Naive B cell (primary cell): ENCODE data around the gene AP2M1. TPM values are rescaled to one million over a fixed set of nuclear protein-coding genes. Genes with fewer than 3 reads are reported as not detected.

Experiments used
- ATAC-seq, 2 donors: fragments of 150-1000 bp; cut with Tn5 transposase; 2 replicates each; pipeline ENCODE4 v1.10.0; 2021; ENCODE audit warnings: low read depth in 2 of 2, mild to moderate bottlenecking in 2 of 2, moderate library complexity in 2 of 2
- DNase-seq: peaks from one replicate; pipeline ENCODE4 v3.0.0; 2022
- H3K27ac Mint-ChIP-seq, 6 donors: one replicate each; pipeline ENCODE4 v1.8.0; 2020 to 2022; ENCODE audit warnings: mild to moderate bottlenecking in 6 of 6, mixed read lengths in 6 of 6, moderate library complexity in 5 of 6, inconsistent platforms in 2 of 6
- H3K27me3 Mint-ChIP-seq, 3 donors: one replicate each; pipeline ENCODE4 v1.8.0; 2021 to 2022; ENCODE audit warnings: mixed read lengths in 3 of 3, mild to moderate bottlenecking in 1 of 3
- H3K36me3 Mint-ChIP-seq, 2 donors: one replicate each; pipeline ENCODE4 v1.8.0; 2020 to 2022; ENCODE audit warnings: mixed read lengths in 2 of 2, inconsistent platforms in 1 of 2, mild to moderate bottlenecking in 1 of 2
- H3K4me1 Mint-ChIP-seq, 3 donors: one replicate each; pipeline ENCODE4 v1.8.0; 2020 to 2022; ENCODE audit warnings: mixed read lengths in 3 of 3, inconsistent platforms in 1 of 3, mild to moderate bottlenecking in 1 of 3, moderate library complexity in 1 of 3
- H3K4me3 Mint-ChIP-seq, 8 donors: one replicate each; pipeline ENCODE4 v1.8.0; 2020 to 2022; ENCODE audit warnings: mild to moderate bottlenecking in 8 of 8, mixed read lengths in 8 of 8, moderate library complexity in 8 of 8, inconsistent platforms in 2 of 8
- H3K9me3 Mint-ChIP-seq, 7 donors: one replicate each; pipeline ENCODE4 v1.8.0; 2020 to 2022; ENCODE audit warnings: mixed read lengths in 7 of 7, mild to moderate bottlenecking in 5 of 7, inconsistent platforms in 2 of 7, moderate library complexity in 1 of 7
- polyA plus RNA-seq, 6 donors: library from polyadenylated mRNA; unstranded; fragments of 300-500 nt; fragmentation: Illumina TruSeq; gene quantifications; one replicate each; pipeline ENCODE4 v1.2.3, GENCODE V29; 2021; ENCODE audit warnings: low read depth in 6 of 6

Gene AP2M1
- polyA plus RNA-seq, 6 donors from 2014 or later, result 214 to 318 (median 245) TPM

- H3K4me3 Mint-ChIP-seq, result no peak overlapping the region
- no peak for ATAC-seq
Observed at GRCh38 chr3:184164648-184165330, 9.9 kb upstream of the AP2M1 start.

GRCh38 chr3:184165543-184165942 lies 9.1 kb upstream of the AP2M1 start:
- peaks cover 12 to 19% (median 17%) of the 10 kb centered on the region in 3 donors for H3K4me1 Mint-ChIP-seq
- no peak overlapping the region for H3K4me3 Mint-ChIP-seq
- H3K9me3 Mint-ChIP-seq, result peaks cover 0 to 1% (median 0%) of the 10 kb centered on the region in 7 donors
- DNase-seq (no peak), ATAC-seq (no peak)
- H3K27ac Mint-ChIP-seq, result no peak overlapping the region
- no peaks in the 10 kb centered on the region for H3K27me3 Mint-ChIP-seq
- H3K36me3 Mint-ChIP-seq, result peaks cover 0 to 25% of the 10 kb centered on the region in 2 donors

More at GRCh38 chr3:184164648-184165330, 9.9 kb upstream of the AP2M1 start:
- no peak for DNase-seq
- Mint-ChIP-seq H3K9me3 (peaks cover 0 to 1% (median 0%) of the 10 kb centered on the region in 7 donors), H3K36me3 (peaks cover 0 to 25% of the 10 kb centered on the region in 2 donors), H3K4me1 (peaks cover 19 to 24% (median 23%) of the 10 kb centered on the region in 3 donors), H3K27me3 (no peaks in the 10 kb centered on the region), H3K27ac (no peak overlapping the region)

GRCh38 chr3:184166671-184167070 lies 8.0 kb upstream of the AP2M1 start:
- H3K4me1 Mint-ChIP-seq, result peaks cover 8 to 23% (median 11%) of the 10 kb centered on the region in 3 donors
- peak overlapping the region in 1 of 8 donors; percentile 25 for H3K4me3 Mint-ChIP-seq
- no peak for DNase-seq
- peak overlapping the region in 1 of 6 donors; percentile 44 for H3K27ac Mint-ChIP-seq
- peaks cover 0 to 30% of the 10 kb centered on the region in 2 donors for H3K36me3 Mint-ChIP-seq
- H3K27me3 Mint-ChIP-seq, result no peaks in the 10 kb centered on the region
- H3K9me3 Mint-ChIP-seq, result peaks cover 0 to 1% (median 0%) of the 10 kb centered on the region in 7 donors
- no peak for ATAC-seq

GRCh38 chr3:184167786-184168185 lies 6.9 kb upstream of the AP2M1 start:
- Mint-ChIP-seq H3K4me1 (peaks cover 1 to 22% (median 8%) of the 10 kb centered on the region in 3 donors), H3K27ac (no peak overlapping the region), H3K36me3 (peaks cover 0 to 33% of the 10 kb centered on the region in 2 donors), H3K4me3 (no peak overlapping the region), H3K9me3 (peaks cover 0 to 1% (median 0%) of the 10 kb centered on the region in 7 donors), H3K27me3 (no peaks in the 10 kb centered on the region)
- DNase-seq (no peak), ATAC-seq (no peak)

- H3K4me1 Mint-ChIP-seq, result peaks cover 0 to 22% (median 8%) of the 10 kb centered on the region in 3 donors
- peak overlapping the region in 1 of 6 donors; percentile 20 for H3K27ac Mint-ChIP-seq
- H3K36me3 Mint-ChIP-seq, result peaks cover 0 to 33% of the 10 kb centered on the region in 2 donors
- DNase-seq (no peak), ATAC-seq (no peak)
- H3K9me3 Mint-ChIP-seq, result peaks cover 0 to 1% (median 0%) of the 10 kb centered on the region in 7 donors
- H3K4me3 Mint-ChIP-seq, result no peak overlapping the region
- H3K27me3 Mint-ChIP-seq, result no peaks in the 10 kb centered on the region
Observed at GRCh38 chr3:184168363-184169120, 6.1 kb upstream of the AP2M1 start.

- peak overlapping the region in 1 of 8 donors; percentile 60 for H3K4me3 Mint-ChIP-seq
- peaks cover 1 to 13% (median 9%) of the 10 kb centered on the region in 3 donors for H3K4me1 Mint-ChIP-seq
- H3K27ac Mint-ChIP-seq, result peak overlapping the region in 1 of 6 donors; percentile 6
- no peaks in the 10 kb centered on the region for H3K27me3 Mint-ChIP-seq
- no peaks in the 10 kb centered on the region for H3K9me3 Mint-ChIP-seq
- H3K36me3 Mint-ChIP-seq, result peaks cover 0 to 20% of the 10 kb centered on the region in 2 donors
- ATAC-seq (no peak), DNase-seq (no peak)
Observed at GRCh38 chr3:184169896-184170875, 4.5 kb upstream of the AP2M1 start.

GRCh38 chr3:184171562-184171961 lies 3.1 kb upstream of the AP2M1 start:
- H3K27me3 Mint-ChIP-seq, result no peaks in the 10 kb centered on the region
- no peaks in the 10 kb centered on the region for H3K9me3 Mint-ChIP-seq
- H3K4me1 Mint-ChIP-seq, result peaks cover 15 to 24% (median 23%) of the 10 kb centered on the region in 3 donors
- no peak for DNase-seq
- H3K27ac Mint-ChIP-seq, result no peak overlapping the region
- H3K4me3 Mint-ChIP-seq, result no peak overlapping the region
- no peak for ATAC-seq
- peaks cover 0 to 20% of the 10 kb centered on the region in 2 donors for H3K36me3 Mint-ChIP-seq

- Mint-ChIP-seq H3K27ac (peak overlapping the region in 2 of 6 donors; percentile 6 to 18), H3K36me3 (peaks cover 0 to 16% of the 10 kb centered on the region in 2 donors), H3K4me1 (peaks cover 26 to 31% (median 28%) of the 10 kb centered on the region in 3 donors), H3K9me3 (no peaks in the 10 kb centered on the region), H3K27me3 (no peaks in the 10 kb centered on the region), H3K4me3 (peak overlapping the region in 1 of 8 donors; percentile 23)
- no peak for DNase-seq
- no peak for ATAC-seq
Observed at GRCh38 chr3:184172681-184173373, 1.8 kb upstream of the AP2M1 start.

- DNase-seq (no peak), ATAC-seq (no peak)
- Mint-ChIP-seq H3K4me1 (peaks cover 31 to 36% (median 33%) of the 10 kb centered on the region in 3 donors), H3K4me3 (peak overlapping the region in 1 of 8 donors; percentile 99), H3K36me3 (peaks cover 0 to 21% of the 10 kb centered on the region in 2 donors), H3K9me3 (no peaks in the 10 kb centered on the region), H3K27me3 (no peaks in the 10 kb centered on the region), H3K27ac (no peak overlapping the region)
Observed at GRCh38 chr3:184173374-184173722, 1.3 kb upstream of the AP2M1 start.

GRCh38 chr3:184174284-184174645 lies 390 bp upstream of the AP2M1 start:
- Mint-ChIP-seq H3K4me1 (peaks cover 31 to 41% (median 39%) of the 10 kb centered on the region in 3 donors), H3K27ac (peak overlapping the region in 4 of 6 donors; percentile 80 to 93 (median 84)), H3K36me3 (peaks cover 0 to 22% of the 10 kb centered on the region in 2 donors), H3K9me3 (no peaks in the 10 kb centered on the region), H3K27me3 (no peaks in the 10 kb centered on the region), H3K4me3 (peak overlapping the region; percentile 89 to 99 (median 95))
- ATAC-seq (no peak), DNase-seq (no peak)

GRCh38 chr3:184175506-184175905 lies 851 bp downstream of the AP2M1 start:
- peak overlapping the region; percentile 80 to 96 (median 89) for H3K27ac Mint-ChIP-seq
- ATAC-seq (no peak), DNase-seq (no peak)
- H3K4me1 Mint-ChIP-seq, result peaks cover 31 to 41% (median 39%) of the 10 kb centered on the region in 3 donors
- H3K4me3 Mint-ChIP-seq, result peak overlapping the region; percentile 89 to 99 (median 96)
- H3K36me3 Mint-ChIP-seq, result peaks cover 0 to 22% of the 10 kb centered on the region in 2 donors
- H3K9me3 Mint-ChIP-seq, result no peaks in the 10 kb centered on the region
- H3K27me3 Mint-ChIP-seq, result no peaks in the 10 kb centered on the region

GRCh38 chr3:184175981-184176376 lies 1.3 kb downstream of the AP2M1 start:
- Mint-ChIP-seq H3K4me1 (peaks cover 28 to 41% (median 38%) of the 10 kb centered on the region in 3 donors), H3K36me3 (peaks cover 0 to 18% of the 10 kb centered on the region in 2 donors), H3K27me3 (no peaks in the 10 kb centered on the region), H3K4me3 (peak overlapping the region; percentile 89 to 99 (median 96)), H3K9me3 (no peaks in the 10 kb centered on the region), H3K27ac (peak overlapping the region in 3 of 6 donors; percentile 88 to 96 (median 93))
- DNase-seq, result no peak
- no peak for ATAC-seq
